ENCODE results near the gene NR2E3. TPM values are rescaled to one million over a fixed set of nuclear protein-coding genes. Genes with fewer than 3 reads are reported as not detected.

Gene NR2E3
- total and polyA plus RNA-seq, 4 donors: 0.25 to 3.2 (median 0.59) TPM

DNA sequence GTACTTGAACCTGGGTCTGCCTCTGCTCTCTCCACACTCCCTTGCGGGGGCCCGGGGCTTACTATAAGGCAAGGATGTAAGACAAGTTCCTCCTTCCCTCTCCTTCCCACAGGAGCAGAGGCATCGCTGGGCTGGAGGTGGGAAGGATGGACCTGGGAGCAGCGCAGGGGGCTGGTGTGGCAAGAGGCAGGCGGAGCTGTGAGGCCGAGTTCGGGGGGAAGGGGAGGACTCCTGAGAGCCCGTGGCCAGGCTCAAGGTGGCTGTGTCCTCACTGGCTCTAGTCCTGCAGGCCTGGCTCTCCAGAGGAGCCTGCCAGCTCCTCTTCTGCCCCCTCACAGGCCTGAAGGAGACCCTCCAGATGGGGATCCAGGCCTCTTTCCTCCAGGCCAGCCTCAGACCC, 1.0 kb upstream of the NR2E3 start:
- ATAC-seq (ENCODE audit: low FRiP score): no peak
- intact Hi-C loops (cut with DNase I): loop anchor here in 1 of 2 donors (10.0 kb wide), 1 partner anchor 705 kb away; no protein-coding TSS in a partner anchor
- Histone ChIP-seq H3K4me1 (ENCODE audit: control insufficient read depth in 1 of 2, insufficient read depth in 2 of 2, low read length in 2 of 2) (no peaks in the 10 kb centered on the region), H3K9me3 (ENCODE audit: control insufficient read depth, low read length) (no peaks in the 10 kb centered on the region), H3K27ac (ENCODE audit: low read depth in 1 of 2, low read length in 2 of 2) (no peak overlapping the region), H3K4me3 (ENCODE audit: low read length in 2 of 2) (no peak overlapping the region), H3K27me3 (ENCODE audit: control insufficient read depth in 1 of 2, insufficient read depth in 2 of 2, low read length in 1 of 2) (no peaks in the 10 kb centered on the region), H3K36me3 (ENCODE audit: control insufficient read depth in 1 of 2, insufficient read depth in 2 of 2, low read length in 1 of 2) (no peaks in the 10 kb centered on the region)
- 92% methylated on average over 8 of the region's 8 CpGs for WGBS, 2 donors
- DNase-seq: no peak

DNA sequence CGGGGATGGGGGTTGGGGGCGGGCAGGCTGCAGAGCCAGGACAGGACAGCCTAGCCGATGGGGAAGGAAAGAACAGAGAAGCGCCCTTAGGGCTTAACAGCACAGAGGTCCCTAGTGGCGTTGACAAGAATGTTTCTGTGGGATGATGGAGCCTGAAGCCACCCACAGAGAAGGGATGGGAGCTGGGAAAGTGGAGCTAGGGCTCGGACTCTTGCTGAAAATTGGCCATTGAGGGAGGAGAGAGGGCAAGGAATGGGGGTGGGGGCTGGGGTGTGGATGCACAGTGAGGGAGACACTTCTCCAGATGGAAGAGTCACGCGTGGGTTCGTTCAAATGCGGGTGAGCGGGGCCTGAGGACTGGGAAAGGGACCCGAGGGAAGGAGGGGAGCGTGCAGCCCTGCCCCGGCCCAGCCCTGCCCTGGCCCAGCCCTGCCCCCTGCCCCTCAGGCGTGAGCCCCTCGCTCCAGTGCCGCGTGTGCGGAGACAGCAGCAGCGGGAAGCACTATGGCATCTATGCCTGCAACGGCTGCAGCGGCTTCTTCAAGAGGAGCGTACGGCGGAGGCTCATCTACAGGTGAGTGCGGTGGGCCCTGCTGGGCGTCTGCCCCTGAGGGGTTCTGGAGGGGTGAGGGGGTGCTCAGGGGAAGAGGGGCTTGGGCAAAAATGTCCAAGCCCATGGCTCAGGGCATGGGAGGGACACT, 832 bp downstream of the NR2E3 start:
- ATAC-seq (ENCODE audit: low FRiP score) (no peak), DNase-seq (no peak)
- H3K27me3 ChIP-seq (ENCODE audit: control insufficient read depth in 1 of 2, insufficient read depth in 2 of 2, low read length in 1 of 2): no peaks in the 10 kb centered on the region
- H3K4me3 ChIP-seq (ENCODE audit: low read length in 2 of 2): no peak overlapping the region
- intact Hi-C loops (cut with DNase I): no loop called here
- no peaks in the 10 kb centered on the region for H3K9me3 ChIP-seq (ENCODE audit: control insufficient read depth, low read length)
- H3K27ac ChIP-seq (ENCODE audit: low read depth in 1 of 2, low read length in 2 of 2): no peak overlapping the region
- no peaks in the 10 kb centered on the region for H3K36me3 ChIP-seq (ENCODE audit: control insufficient read depth in 1 of 2, insufficient read depth in 2 of 2, low read length in 1 of 2)
- H3K4me1 ChIP-seq (ENCODE audit: control insufficient read depth in 1 of 2, insufficient read depth in 2 of 2, low read length in 2 of 2): no peaks in the 10 kb centered on the region
- WGBS, 2 donors: 93% methylated on average over 27 of the region's 27 CpGs

DNA sequence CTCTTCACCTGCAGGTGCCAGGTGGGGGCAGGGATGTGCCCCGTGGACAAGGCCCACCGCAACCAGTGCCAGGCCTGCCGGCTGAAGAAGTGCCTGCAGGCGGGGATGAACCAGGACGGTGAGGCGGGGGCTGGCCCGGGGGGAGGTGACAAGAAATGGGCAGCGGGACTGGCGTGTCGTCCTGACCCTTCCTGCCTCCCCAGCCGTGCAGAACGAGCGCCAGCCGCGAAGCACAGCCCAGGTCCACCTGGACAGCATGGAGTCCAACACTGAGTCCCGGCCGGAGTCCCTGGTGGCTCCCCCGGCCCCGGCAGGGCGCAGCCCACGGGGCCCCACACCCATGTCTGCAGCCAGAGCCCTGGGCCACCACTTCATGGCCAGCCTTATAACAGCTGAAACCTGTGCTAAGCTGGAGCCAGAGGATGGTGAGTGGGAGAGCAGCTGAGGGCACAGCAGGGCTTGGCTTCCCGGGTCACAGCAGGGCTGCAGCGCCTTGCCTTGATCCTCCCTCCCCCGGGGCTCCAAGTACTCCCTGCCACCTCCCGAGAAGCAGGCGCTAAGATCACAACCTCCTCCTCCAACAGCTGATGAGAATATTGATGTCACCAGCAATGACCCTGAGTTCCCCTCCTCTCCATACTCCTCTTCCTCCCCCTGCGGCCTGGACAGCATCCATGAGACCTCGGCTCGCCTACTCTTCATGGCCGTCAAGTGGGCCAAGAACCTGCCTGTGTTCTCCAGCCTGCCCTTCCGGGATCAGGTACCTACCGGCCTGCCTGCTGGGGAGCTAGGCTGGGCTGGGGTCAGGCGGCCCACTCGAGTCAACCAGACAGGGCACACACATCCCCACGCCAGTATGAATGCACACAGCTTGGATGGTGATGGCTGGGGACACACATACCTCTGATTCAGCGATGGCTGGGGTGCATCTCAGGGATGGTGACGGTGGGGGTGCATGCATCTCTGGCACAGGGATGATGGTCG, 1.7 kb downstream of the NR2E3 start:
- no peak for ATAC-seq (ENCODE audit: low FRiP score)
- WGBS, 2 donors: 89 to 93% methylated on average over 38 of the region's 38 CpGs
- H3K27me3 ChIP-seq (ENCODE audit: control insufficient read depth in 1 of 2, insufficient read depth in 2 of 2, low read length in 1 of 2): no peaks in the 10 kb centered on the region

DNA sequence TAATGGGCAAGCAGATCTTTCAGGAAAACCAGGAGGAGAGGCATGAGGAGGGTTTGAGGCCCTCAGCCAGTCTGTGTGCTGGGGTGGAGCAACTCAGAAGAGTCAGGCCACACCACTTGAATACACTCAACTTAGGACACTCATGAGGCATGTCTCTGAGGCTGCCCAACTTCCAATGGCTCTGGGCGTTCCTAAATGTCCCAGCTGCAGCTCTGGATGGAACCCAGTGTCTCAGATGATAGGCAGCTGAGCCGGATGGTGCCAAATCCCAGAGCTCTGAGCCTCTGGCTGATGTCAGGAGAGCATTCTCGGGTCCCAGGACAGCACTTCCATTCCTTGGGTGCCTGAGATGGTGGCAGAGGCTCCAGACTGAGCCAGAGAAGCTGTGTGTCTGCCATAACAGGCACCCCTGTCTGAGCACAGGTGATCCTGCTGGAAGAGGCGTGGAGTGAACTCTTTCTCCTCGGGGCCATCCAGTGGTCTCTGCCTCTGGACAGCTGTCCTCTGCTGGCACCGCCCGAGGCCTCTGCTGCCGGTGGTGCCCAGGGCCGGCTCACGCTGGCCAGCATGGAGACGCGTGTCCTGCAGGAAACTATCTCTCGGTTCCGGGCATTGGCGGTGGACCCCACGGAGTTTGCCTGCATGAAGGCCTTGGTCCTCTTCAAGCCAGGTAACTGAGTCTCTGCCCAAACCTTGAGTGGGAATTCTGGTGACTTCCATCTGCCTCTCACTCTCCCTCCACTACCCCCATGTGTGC, 2.8 kb downstream of the NR2E3 start:
- no peak for ATAC-seq (ENCODE audit: low FRiP score)
- intact Hi-C loops (cut with DNase I): no loop called here

More for the DNA sequence above, 1.7 kb downstream of the NR2E3 start:
- H3K4me1 ChIP-seq (ENCODE audit: control insufficient read depth in 1 of 2, insufficient read depth in 2 of 2, low read length in 2 of 2): no peaks in the 10 kb centered on the region
- no peak overlapping the region for H3K27ac ChIP-seq (ENCODE audit: low read depth in 1 of 2, low read length in 2 of 2)
- no peaks in the 10 kb centered on the region for H3K36me3 ChIP-seq (ENCODE audit: control insufficient read depth in 1 of 2, insufficient read depth in 2 of 2, low read length in 1 of 2)
- intact Hi-C loops (cut with DNase I): no loop called here
- H3K4me3 ChIP-seq (ENCODE audit: low read length in 2 of 2): no peak overlapping the region
- H3K9me3 ChIP-seq (ENCODE audit: control insufficient read depth, low read length): no peaks in the 10 kb centered on the region
- DNase-seq: no peak

DNA sequence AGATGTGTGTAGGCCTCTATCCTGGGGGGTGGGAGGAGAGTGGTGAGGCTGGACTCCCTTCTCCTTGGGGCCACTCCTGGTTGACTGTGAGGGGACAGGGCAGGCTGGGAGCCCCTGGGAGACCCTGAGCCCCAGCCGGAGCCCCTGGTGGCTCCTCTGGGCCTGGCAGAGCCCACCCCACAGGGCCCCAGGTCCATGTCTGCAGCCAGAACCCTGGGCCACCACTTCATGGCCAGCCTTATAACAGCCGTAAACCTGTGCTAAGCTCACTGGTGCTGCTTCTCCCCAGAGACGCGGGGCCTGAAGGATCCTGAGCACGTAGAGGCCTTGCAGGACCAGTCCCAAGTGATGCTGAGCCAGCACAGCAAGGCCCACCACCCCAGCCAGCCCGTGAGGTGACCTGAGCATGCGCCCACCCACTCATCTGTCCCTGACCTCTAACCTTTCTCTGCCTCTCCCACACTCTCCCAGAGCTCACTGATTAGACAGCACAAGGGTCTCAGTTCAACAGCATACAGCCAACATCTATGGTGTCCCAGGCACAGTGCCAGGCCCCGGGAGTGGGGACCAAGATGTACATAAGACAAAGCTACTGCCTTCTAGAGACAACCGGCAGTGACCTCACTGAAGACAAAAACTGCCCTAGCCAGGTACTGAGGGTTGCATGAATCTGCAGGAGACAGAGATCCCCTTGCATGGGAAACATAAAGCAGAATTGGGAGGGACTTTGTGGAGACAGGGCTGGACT, 3.5 kb downstream of the NR2E3 start:
- no peak overlapping the region for H3K27ac ChIP-seq (ENCODE audit: low read depth in 1 of 2, low read length in 2 of 2)
- no peak for ATAC-seq (ENCODE audit: low FRiP score)
- no peaks in the 10 kb centered on the region for H3K9me3 ChIP-seq (ENCODE audit: control insufficient read depth, low read length)
- H3K4me1 ChIP-seq (ENCODE audit: control insufficient read depth in 1 of 2, insufficient read depth in 2 of 2, low read length in 2 of 2): no peaks in the 10 kb centered on the region
- no peaks in the 10 kb centered on the region for H3K36me3 ChIP-seq (ENCODE audit: control insufficient read depth in 1 of 2, insufficient read depth in 2 of 2, low read length in 1 of 2)
- no peaks in the 10 kb centered on the region for H3K27me3 ChIP-seq (ENCODE audit: control insufficient read depth in 1 of 2, insufficient read depth in 2 of 2, low read length in 1 of 2)
- intact Hi-C loops (cut with DNase I): no loop called here
- no peak for DNase-seq
- H3K4me3 ChIP-seq (ENCODE audit: low read length in 2 of 2): no peak overlapping the region
- WGBS, 2 donors: 85 to 86% methylated on average over 9 of the region's 9 CpGs

More for the DNA sequence above, 2.8 kb downstream of the NR2E3 start:
- H3K9me3 ChIP-seq (ENCODE audit: control insufficient read depth, low read length): no peaks in the 10 kb centered on the region
- H3K27ac ChIP-seq (ENCODE audit: low read depth in 1 of 2, low read length in 2 of 2): no peak overlapping the region
- H3K36me3 ChIP-seq (ENCODE audit: control insufficient read depth in 1 of 2, insufficient read depth in 2 of 2, low read length in 1 of 2): no peaks in the 10 kb centered on the region
- H3K4me1 ChIP-seq (ENCODE audit: control insufficient read depth in 1 of 2, insufficient read depth in 2 of 2, low read length in 2 of 2): no peaks in the 10 kb centered on the region
- 87 to 88% methylated on average over 16 of the region's 16 CpGs for WGBS, 2 donors
- DNase-seq: no peak
- no peak overlapping the region for H3K4me3 ChIP-seq (ENCODE audit: low read length in 2 of 2)
- H3K27me3 ChIP-seq (ENCODE audit: control insufficient read depth in 1 of 2, insufficient read depth in 2 of 2, low read length in 1 of 2): no peaks in the 10 kb centered on the region

DNA sequence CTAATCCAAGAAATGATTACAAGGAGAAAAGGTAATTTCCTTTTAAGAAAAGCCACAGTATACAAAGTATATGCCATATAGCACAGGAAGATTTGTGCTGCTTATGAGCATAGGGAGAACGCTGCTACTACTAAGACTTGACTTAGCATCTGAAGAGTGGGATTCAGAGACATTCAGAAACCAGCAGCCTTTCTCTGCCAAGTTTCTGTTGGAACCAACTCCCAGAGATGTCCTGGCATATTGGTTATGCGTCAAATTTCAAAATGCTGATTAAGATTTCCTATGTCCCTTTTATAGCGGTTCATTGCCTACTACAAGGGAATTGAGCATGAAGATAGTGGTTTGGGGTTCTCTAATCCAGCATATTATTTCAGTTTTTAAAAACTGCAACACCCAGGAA, 4.9 kb downstream of the NR2E3 start:
- Histone ChIP-seq H3K9me3 (ENCODE audit: control insufficient read depth, low read length) (no peaks in the 10 kb centered on the region), H3K27me3 (ENCODE audit: control insufficient read depth in 1 of 2, insufficient read depth in 2 of 2, low read length in 1 of 2) (no peaks in the 10 kb centered on the region), H3K27ac (ENCODE audit: low read depth in 1 of 2, low read length in 2 of 2) (no peak overlapping the region), H3K36me3 (ENCODE audit: control insufficient read depth in 1 of 2, insufficient read depth in 2 of 2, low read length in 1 of 2) (no peaks in the 10 kb centered on the region), H3K4me3 (ENCODE audit: low read length in 2 of 2) (no peak overlapping the region), H3K4me1 (ENCODE audit: control insufficient read depth in 1 of 2, insufficient read depth in 2 of 2, low read length in 2 of 2) (no peaks in the 10 kb centered on the region)
- no peak for DNase-seq
- intact Hi-C loops (cut with DNase I): no loop called here
- WGBS, 2 donors: 90 to 91% methylated on average over 3 of the region's 3 CpGs
- ATAC-seq (ENCODE audit: low FRiP score): no peak

DNA sequence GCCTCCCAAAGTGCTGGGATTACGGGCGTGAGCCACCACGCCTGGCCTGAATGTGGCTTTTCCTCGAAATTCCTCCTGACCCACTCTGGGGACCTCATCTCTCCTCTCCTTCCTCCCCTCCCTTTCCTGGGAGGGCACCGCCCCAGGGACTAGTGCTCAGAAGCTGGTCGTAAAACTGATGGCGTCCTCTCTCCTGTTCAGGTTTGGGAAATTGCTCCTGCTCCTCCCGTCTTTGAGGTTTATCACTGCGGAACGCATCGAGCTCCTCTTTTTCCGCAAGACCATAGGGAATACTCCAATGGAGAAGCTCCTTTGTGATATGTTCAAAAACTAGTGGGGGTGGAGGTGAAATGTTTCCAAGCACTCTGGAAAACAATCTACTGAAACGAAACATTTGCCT, 7.0 kb downstream of the NR2E3 start:
- no peak overlapping the region for H3K27ac ChIP-seq (ENCODE audit: low read depth in 1 of 2, low read length in 2 of 2)
- H3K4me3 ChIP-seq (ENCODE audit: low read length in 2 of 2): no peak overlapping the region
- DNase-seq (no peak), ATAC-seq (ENCODE audit: low FRiP score) (no peak)
- intact Hi-C loops (cut with DNase I): no loop called here
- 96 to 97% methylated on average over 13 of the region's 13 CpGs for WGBS, 2 donors
- H3K4me1 ChIP-seq (ENCODE audit: control insufficient read depth in 1 of 2, insufficient read depth in 2 of 2, low read length in 2 of 2): no peaks in the 10 kb centered on the region
- no peaks in the 10 kb centered on the region for H3K36me3 ChIP-seq (ENCODE audit: control insufficient read depth in 1 of 2, insufficient read depth in 2 of 2, low read length in 1 of 2)
- H3K9me3 ChIP-seq (ENCODE audit: control insufficient read depth, low read length): peaks cover 5% of the 10 kb centered on the region
- no peaks in the 10 kb centered on the region for H3K27me3 ChIP-seq (ENCODE audit: control insufficient read depth in 1 of 2, insufficient read depth in 2 of 2, low read length in 1 of 2)

DNA sequence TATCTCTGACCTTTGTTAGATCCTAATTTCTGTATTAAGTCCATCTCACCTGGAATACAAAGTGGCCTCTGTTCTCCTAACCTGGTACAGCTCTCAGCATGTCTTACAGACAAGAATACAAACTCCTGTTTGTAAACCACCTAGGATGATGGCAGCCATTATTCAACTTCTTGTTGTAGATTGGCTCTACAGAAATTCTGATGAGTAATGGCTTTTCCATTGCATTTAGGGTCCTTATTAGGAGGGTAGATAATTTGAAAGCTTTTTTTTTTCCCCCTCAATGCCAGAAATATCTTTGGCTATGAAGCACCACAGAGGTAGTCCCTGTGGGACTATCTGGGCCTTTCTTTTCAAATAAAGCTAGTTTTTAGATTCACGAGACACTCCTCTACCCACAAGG, 9.8 kb downstream of the NR2E3 start:
- Histone ChIP-seq H3K4me1 (ENCODE audit: control insufficient read depth in 1 of 2, insufficient read depth in 2 of 2, low read length in 2 of 2) (no peaks in the 10 kb centered on the region), H3K36me3 (ENCODE audit: control insufficient read depth in 1 of 2, insufficient read depth in 2 of 2, low read length in 1 of 2) (peaks cover 0 to 5% of the 10 kb centered on the region in 2 donors), H3K4me3 (ENCODE audit: low read length in 2 of 2) (no peak overlapping the region), H3K27me3 (ENCODE audit: control insufficient read depth in 1 of 2, insufficient read depth in 2 of 2, low read length in 1 of 2) (no peaks in the 10 kb centered on the region), H3K9me3 (ENCODE audit: control insufficient read depth, low read length) (peaks cover 7% of the 10 kb centered on the region), H3K27ac (ENCODE audit: low read depth in 1 of 2, low read length in 2 of 2) (no peak overlapping the region)
- DNase-seq (no peak), ATAC-seq (ENCODE audit: low FRiP score) (no peak)
- intact Hi-C loops (cut with DNase I): no loop called here
- WGBS, 2 donors: 97 to 99% methylated on average over 1 of the region's 1 CpG
